NK-92 (cell line): Measurements from ENCODE around the gene MVP.
A peak's percentile ranks its signal among the peaks of the same experiment; 100 is the strongest.
"Not testable (repeated sequence)": the region's sequence is repeated elsewhere in the genome, so short reads cannot be mapped to it uniquely, and the experiment has no call there.

Experiments used
- DNase-seq: peaks from one replicate; lab custom pipeline; 2025; ENCODE audit not compliant: unreplicated experiment; lab: John Stamatoyannopoulos, UW

MVP gene

DNA sequence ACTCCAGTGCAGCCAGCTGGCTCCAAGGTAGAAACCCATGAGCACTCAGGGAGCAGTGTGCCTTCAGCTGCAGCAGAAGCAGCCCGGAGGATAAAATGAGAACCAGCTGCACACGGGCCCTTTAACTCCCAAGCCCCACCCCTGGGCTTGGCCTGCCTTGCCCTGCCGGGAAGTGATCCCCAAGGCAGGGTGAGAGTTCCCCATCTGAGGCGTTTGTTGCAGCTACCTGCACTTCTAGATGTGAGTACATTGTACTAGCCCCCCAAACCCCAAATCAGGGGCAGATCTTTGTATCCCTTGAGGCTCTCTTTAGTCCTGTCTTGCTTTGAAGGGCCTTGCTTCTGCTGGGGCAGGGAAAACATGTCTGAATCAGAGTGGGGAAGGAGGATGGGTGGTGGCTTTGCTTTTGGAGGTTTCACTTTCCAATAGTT lies at the start of gene MVP:
Gene MVP (plus strand): TSS at position 192 of the 431 bp plus-strand sequence. CDS start 10,088 bp downstream, outside the sequence.
- no peak for DNase-seq

GRCh38 chr16:29772330-29772729 lies 47.9 kb upstream of the MVP start:
- not testable (repeated sequence) for DNase-seq

DNA sequence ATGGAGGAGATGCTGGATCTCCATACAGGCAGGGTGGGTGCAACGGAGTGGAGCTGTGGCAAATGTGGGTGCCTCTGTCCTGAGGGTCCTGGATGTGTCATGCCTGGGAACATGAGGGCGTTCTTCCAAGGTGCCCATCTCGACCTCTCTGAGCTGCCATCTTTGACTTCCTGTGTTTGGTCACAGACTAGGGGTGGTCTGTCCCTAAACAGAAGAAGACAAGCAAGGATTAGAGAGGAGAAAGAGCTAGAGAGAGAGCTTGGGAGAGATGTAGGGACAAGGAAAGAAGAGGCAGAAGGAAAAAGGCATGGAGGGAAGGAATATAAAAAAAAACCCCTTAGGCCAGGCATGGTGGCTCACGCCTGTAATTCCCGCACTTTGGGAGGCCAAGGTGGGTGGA lies 45.5 kb upstream of the MVP start:
- DNase-seq, result no peak

DNA sequence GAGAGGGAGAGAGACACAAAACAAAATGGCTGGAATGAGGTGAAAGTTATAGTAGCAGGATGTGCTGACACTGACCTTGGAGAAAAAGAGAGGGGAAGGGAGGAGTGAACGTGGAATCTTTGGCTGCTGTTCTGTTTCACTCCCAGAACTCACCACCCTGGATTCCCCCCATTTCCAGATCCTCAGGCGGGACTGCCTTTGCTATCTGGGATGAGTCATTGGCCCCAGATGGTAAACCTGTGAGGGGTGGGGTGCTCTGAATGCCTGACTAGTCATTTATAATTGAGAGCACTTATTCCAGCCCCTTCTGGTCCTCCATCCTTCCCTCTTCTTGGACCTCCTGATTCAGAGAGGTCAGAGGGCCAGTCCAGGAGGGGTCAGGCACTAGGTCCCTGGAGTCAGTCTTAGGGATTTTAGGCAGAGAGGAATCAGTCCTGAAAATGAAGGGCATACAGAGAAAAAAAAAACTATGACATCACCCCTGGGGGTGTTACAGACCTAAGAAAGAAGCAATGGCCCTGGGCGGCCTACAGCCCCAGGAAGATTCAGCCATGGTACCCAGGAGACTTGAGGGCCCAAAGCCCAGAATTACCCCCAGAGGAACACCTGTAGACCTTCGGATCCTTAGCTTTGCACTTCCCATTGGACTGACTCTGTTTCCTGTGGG lies 44.4 kb upstream of the MVP start:
- DNase-seq, result no peak

- no peak for DNase-seq
These were observed 42.5 kb upstream of the MVP start, which contains the start of gene ZG16 for GRCh38 chr16:29777576-29778350. TSS of gene ZG16 (plus strand) at chr16:29778256. CDS start at chr16:29779267, 1,011 bp downstream.

DNA sequence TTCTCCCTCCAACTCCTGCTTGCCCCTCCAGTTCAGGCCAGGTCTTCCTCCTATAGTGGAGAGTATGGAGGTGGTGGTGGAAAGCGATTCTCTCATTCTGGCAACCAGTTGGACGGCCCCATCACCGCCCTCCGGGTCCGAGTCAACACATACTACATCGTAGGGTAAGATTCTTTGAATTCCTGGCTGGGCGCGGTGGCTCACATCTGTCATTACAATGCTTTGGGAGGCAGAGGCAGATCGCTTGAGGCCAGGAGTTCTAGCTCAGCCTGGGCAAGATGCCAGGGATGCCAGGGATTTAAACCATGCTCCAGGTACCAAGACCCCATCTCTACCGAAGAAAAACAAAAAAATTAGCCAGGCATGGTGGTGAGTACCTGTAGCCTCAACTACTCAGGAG lies 40.8 kb upstream of the MVP start:
- DNase-seq, result no peak

- not testable (repeated sequence) for DNase-seq
These were observed 36.9 kb upstream of the MVP start for GRCh38 chr16:29783094-29783953.

DNA sequence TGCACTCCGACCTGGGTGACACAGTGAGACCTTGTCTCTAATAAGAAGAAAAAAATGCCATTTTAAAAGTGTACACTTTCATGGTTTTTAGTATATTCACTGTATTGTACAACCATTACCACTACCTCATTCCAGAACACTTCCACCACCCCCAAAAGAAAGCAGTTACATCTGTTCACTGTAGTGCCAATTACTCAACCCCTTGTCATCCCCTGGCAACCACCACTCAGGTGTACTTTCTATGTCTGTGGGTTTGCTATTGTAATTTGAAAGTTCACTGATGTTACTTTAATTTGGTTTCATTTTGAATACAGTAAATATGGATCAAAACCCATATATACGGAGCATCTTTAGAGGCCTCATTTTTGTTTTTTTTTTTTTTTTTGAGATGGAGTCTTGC lies 36.1 kb upstream of the MVP start:
- no peak for DNase-seq

GRCh38 chr16:29784901-29785500 lies 35.3 kb upstream of the MVP start:
- DNase-seq, result no peak

DNA sequence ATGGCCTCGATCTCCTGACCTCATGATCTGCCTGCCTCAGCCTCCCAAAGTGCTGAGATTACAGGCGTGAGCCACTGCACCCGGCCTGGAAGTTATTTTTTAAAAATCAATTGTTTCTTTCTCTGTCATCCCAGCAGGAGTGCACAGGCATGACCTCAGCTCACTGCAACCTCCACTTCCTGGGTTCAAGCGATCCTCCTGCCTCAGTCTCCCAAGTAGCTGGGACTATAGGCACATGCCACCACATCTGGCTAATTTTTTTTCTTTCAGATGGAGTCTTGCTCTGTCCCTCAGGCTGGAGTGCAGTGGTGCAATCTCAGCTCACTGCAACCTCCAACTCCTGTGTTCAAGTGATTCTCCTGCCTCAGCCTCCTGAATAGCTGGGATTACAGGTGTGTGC lies 33.1 kb upstream of the MVP start:
- DNase-seq, result not testable (repeated sequence)

- no peak for DNase-seq
These were observed 30.5 kb upstream of the MVP start for GRCh38 chr16:29789775-29790182.

DNA sequence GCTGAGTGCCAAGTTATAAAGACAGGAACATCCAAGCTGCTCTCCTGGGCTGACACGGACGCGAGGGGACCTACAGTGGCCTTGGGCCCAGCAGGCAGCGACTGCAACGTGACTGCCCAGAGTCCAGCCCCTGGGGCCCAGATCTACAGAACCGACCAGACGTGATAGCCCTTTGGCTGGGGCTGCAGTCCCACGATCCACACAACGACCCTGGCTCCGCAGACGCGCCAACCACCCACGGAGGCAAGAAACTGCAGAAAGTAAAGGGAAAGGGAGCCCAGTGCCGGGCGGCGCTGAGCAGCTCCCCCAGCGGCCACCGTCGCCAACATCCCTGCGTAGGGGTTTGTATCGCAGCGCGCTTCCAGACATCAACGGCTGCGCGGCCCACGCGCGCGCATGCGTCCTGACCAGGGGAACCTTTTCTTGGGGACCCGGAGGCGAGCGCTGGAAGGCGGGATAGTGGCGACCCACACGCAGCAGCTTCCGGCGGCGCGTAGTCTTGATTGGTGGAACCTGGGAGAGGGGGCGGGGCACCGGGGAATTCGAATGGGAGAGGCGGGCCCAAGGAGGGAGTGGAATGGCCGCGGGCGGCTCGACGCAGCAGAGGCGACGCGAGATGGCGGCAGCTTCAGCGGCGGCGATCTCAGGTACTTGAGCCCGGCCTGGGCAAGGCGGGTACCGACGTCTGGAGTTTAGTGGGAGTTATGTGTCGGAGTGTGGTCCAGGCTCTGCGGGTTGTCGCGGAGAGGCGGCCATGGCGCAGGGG lies 29.9 kb upstream of the MVP start, which contains the start of gene KIF22:
Gene KIF22 (plus strand): TSS at position 569 of the 766 bp plus-strand sequence. CDS start 9 bp downstream, at position 578.
- DNase-seq, result peak; percentile 93

DNA sequence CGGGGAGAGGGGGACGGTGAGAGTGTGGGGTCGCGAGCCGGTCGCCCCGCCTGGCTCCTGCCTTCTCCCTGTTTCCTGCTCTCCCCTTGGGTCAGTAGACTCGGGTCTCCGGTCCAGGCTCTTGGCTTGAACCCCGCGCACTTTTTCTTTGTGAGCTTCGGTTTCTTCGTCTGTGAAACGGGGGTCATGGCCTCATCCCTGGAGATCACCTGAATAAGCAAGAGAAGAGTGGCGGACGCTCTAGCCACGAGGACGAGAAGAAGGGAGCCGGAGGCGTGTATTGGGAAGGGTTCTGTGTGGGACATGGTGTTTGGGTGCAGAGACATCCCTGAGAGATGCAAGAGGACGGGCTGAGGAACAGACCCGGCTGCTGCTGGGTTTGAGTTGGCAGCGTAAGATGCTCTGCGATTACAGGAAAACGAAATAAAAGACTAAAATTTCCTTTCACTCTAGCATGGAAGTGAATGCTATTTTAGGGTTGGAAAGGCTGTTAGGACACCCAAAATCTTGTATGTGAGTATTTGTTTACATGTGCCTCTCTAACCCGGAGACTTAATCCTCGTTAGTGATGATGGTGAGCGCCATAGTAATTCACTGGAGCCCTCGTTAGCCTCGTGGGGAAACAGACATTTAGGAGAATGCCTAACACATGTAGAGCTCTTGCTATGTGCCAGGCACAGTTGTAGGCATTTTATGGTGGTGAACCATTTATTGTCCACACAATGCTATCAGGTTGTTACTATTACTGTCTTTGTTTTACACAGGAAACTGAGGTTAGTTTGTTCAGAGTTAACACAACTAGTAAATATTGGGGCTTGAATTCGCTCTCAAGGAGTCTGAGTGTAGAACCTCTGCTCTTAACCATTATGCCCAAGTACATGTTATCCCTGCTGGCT lies 29.1 kb upstream of the MVP start:
- no peak for DNase-seq

GRCh38 chr16:29791845-29792807 lies 28.1 kb upstream of the MVP start:
- DNase-seq, result no peak

GRCh38 chr16:29793153-29793552 lies 27.1 kb upstream of the MVP start:
- DNase-seq, result not testable (repeated sequence)

DNA sequence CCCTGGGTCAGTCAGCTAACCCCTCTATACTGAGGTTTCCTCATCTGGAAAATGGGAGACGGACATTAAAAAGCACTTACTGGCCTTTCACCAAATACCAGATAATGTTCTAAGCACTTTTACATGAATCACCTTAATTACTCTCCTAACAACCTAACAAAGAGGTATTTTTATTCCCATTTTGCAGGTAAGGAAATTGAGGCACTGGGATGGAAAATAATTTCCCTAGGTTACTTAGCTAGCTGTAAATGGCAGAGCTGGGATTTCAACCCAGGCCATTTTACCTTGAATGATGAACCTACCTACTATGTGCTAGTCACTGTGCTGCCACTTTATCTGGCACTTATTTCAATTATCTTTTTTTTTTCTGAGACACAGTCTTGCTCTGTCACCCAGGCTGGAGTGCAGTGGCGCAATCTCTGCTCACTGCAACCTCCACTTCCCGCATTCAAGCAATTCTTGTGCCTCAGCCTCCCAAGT lies 26.0 kb upstream of the MVP start:
- DNase-seq, result no peak

- DNase-seq, result no peak
These were observed 17.8 kb upstream of the MVP start for GRCh38 chr16:29802416-29802935.

DNA sequence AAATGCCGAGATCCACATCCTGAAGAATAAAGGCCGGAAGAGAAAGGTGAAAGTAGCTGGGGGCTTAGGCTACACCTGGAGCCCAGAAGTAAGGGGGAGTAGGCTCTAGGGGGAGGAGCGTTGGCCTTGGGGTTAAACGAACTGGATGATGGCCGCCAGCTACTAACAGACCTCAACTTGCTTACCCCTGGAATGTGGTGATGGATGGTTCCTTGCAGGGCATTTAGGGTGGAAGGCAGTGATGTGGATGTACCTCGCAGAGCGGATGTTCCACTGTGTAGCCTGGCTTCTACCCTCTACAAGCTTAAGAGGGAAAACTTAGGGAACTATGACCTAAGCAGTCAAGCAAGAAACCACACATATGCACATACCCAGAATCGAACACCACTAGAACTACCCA lies 16.2 kb upstream of the MVP start:
- DNase-seq, result no peak
